ENCODE measurements around the gene RIT2.

- no peak for TF ChIP-seq CTCF (IDR thresholded peaks at IDR 0.05; ENCODE audit: low read length)
- no peak for TF ChIP-seq EZH2 (IDR thresholded peaks at IDR 0.05; ENCODE audit: borderline replicate concordance, low read length)
Observed at GRCh38 chr18:42920621-42921020, 194.9 kb downstream of the RIT2 start.

Measured in OCI-LY1 (cell line).